AG04450 (cell line): ENCODE results near the gene CNGB1. TPM values are rescaled to one million over a fixed set of nuclear protein-coding genes. Genes with fewer than 3 reads are reported as not detected.

Experiments used
- CTCF ChIA-PET: fragments of 300-600, 350-600 bp; formaldehyde crosslinking; extraction: SDS; loops from one replicate; lab custom pipeline; 2022; ENCODE audit warnings: antibody characterized with exemption, inconsistent platforms; lab: Charles Lee
- POLR2A ChIA-PET: fragments of 350-600 bp; formaldehyde crosslinking; extraction: SDS; loops from one replicate; lab custom pipeline; 2021; ENCODE audit warnings: antibody characterized with exemption, inconsistent platforms; lab: Yijun Ruan, JAX
- DNase-seq: peaks from one replicate; pipeline ENCODE4 v3.0.0-alpha.2; 2011; ENCODE audit warnings: low read depth, low spot score
- H3K27ac ChIP-seq: one replicate; pipeline ENCODE4 v1.5.1; 2012; ENCODE audit warnings: low read depth, low read length, control low read depth
- H3K27me3 ChIP-seq: one replicate; pipeline ENCODE4 v1.6.0; 2012; ENCODE audit warnings: low read length; ENCODE audit not compliant: control insufficient read depth, insufficient read depth
- H3K4me3 ChIP-seq: 2 replicates; pipeline ENCODE4 v1.5.1; 2011; ENCODE audit warnings: mild to moderate bottlenecking, low read depth, low read length, control low read depth
- H3K9me3 ChIP-seq: 2 replicates; pipeline ENCODE4 v1.5.1; 2012; ENCODE audit warnings: low read length; ENCODE audit not compliant: control insufficient read depth, insufficient read depth
- CTCF ChIP-seq: IDR thresholded peaks from 2 replicates; pipeline ENCODE4 v1.5.1; 2011; ENCODE audit warnings: low read depth, low read length, control low read depth, inconsistent platforms
- polyA plus RNA-seq: library from polyadenylated mRNA; depleted of rRNA; stranded (reverse); fragments of >200 nt; gene quantifications from 2 replicates; pipeline ENCODE4 v1.2.3, GENCODE V29; 2011

CNGB1 gene
- polyA plus RNA-seq, 1 experiment = not detected

GRCh38 chr16:57923841-57924240 lies 47.1 kb downstream of the CNGB1 start:
- no peak for DNase-seq
- peaks cover 42% of the 10 kb centered on the region for H3K27me3 ChIP-seq
- POLR2A ChIA-PET = no interaction called here
- no peak overlapping the region for H3K4me3 ChIP-seq
- H3K27ac ChIP-seq = no peak overlapping the region
- CTCF ChIA-PET = interaction anchor here (0.6 kb wide), 1 partner anchor 252 kb away, joined by 3 read pairs; no protein-coding TSS in a partner anchor
- TF ChIP-seq CTCF = no peak
- no peaks in the 10 kb centered on the region for H3K9me3 ChIP-seq

GRCh38 chr16:57923418-57923817 lies 47.5 kb downstream of the CNGB1 start:
- Histone ChIP-seq H3K27me3 (peaks cover 42% of the 10 kb centered on the region), H3K4me3 (no peak overlapping the region), H3K9me3 (no peaks in the 10 kb centered on the region), H3K27ac (no peak overlapping the region)
- CTCF ChIA-PET = interaction anchor here (0.6 kb wide), 1 partner anchor 252 kb away, joined by 3 read pairs; no protein-coding TSS in a partner anchor
- DNase-seq = no peak
- POLR2A ChIA-PET = no interaction called here
- no peak for TF ChIP-seq CTCF

- no peak for DNase-seq
- no peaks in the 10 kb centered on the region for H3K9me3 ChIP-seq
- H3K4me3 ChIP-seq = no peak overlapping the region
- ChIA-PET POLR2A (no interaction called here), CTCF (interaction anchor here (0.7 to 1.1 kb wide), 2 partner anchors 13 to 143 kb away, joined by 3 to 4 read pairs; no protein-coding TSS in a partner anchor)
- H3K27me3 ChIP-seq = peaks cover 30% of the 10 kb centered on the region
- no peak for TF ChIP-seq CTCF
- no peak overlapping the region for H3K27ac ChIP-seq
Measured at GRCh38 chr16:57920880-57921229, 50.1 kb downstream of the CNGB1 start.

GRCh38 chr16:57920215-57920879 lies 50.6 kb downstream of the CNGB1 start:
- H3K4me3 ChIP-seq = no peak overlapping the region
- peaks cover 28% of the 10 kb centered on the region for H3K27me3 ChIP-seq
- TF ChIP-seq CTCF = no peak
- H3K27ac ChIP-seq = no peak overlapping the region
- H3K9me3 ChIP-seq = no peaks in the 10 kb centered on the region
- ChIA-PET CTCF (interaction anchor here (1.1 kb wide), 1 partner anchor 13 kb away, joined by 3 read pairs; no protein-coding TSS in a partner anchor), POLR2A (no interaction called here)
- no peak for DNase-seq

GRCh38 chr16:57918994-57919393 lies 51.9 kb downstream of the CNGB1 start:
- Histone ChIP-seq H3K27me3 (peaks cover 32% of the 10 kb centered on the region), H3K27ac (no peak overlapping the region), H3K4me3 (no peak overlapping the region), H3K9me3 (no peaks in the 10 kb centered on the region)
- TF ChIP-seq CTCF = no peak
- no peak for DNase-seq
- CTCF ChIA-PET = no interaction called here
- POLR2A ChIA-PET = no interaction called here
